HT1080 (cell line): ENCODE measurements around the gene NRDC. TPM values are rescaled to one million over a fixed set of nuclear protein-coding genes. Genes with fewer than 3 reads are reported as not detected.
"Not testable (repeated sequence)": the region's sequence is repeated elsewhere in the genome, so short reads cannot be mapped to it uniquely, and the experiment has no call there.

Source experiments
- DNase-seq: peaks from one replicate; pipeline ENCODE4 v3.0.0-alpha.2; 2015; ENCODE audit warnings: low read depth
- total RNA-seq: library from RNA; depleted of rRNA; stranded (reverse); fragments of >200 nt; shearing (Covaris generic); gene quantifications from 2 replicates; pipeline ENCODE4 v1.2.3, GENCODE V29; 2014

Gene NRDC
- total RNA-seq, 1 experiment from 2014 or later = 57.0 TPM

GRCh38 chr1:51898090-51898734, 19.7 kb upstream of the NRDC start:
- DNase-seq = peak; percentile 94

DNA sequence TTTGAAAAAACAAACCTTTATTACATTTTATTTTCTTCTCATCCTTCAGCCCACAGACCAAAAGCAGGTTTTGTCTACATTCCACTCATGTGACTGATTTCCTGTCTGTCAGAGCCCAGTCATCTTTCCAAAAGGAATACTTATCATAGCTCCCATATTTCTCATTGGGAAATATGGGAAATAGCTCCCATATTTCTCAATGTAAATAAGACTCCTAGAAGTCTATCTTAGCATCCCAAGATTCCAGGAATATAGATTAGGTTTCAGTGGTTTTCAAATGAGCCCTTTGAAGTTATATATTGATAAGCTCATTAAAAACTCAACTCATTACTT, 19.1 kb upstream of the NRDC start:
- peak; percentile 92 for DNase-seq

DNA sequence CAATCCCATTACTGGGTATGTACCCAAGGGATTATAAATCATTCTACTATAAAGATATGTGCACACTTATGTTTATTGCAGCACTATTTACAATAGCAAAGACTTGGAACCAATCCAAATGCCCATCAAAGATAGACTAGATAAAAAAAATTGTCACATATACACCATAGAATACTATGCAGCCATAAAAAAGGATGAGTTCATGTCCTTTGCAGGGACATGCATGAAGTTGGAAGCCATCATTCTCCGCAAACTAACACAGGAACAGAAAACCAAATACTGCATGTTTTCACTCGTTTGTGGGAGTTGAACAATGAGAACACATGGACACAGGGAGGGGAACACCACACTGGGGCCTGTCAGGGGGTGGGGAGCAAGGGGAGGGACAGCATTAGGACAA, 16.2 kb upstream of the NRDC start:
- not testable (repeated sequence) for DNase-seq

DNA sequence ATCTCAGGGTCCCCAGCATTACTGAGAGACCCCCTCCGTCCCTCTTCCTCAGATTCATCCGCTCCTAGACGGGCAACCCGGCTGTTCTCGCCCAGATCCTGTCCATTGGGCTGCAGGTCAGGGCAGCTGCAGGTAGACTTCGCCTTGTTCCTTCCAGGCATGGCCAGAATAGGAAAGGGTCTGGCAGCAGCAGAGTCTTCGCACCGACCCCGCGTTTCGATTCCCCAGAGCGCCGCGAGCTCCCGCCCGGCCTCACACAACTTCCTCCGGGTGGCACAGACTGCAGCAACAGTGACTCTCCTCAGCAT, 265 bp downstream of the NRDC start:
- no peak for DNase-seq

DNA sequence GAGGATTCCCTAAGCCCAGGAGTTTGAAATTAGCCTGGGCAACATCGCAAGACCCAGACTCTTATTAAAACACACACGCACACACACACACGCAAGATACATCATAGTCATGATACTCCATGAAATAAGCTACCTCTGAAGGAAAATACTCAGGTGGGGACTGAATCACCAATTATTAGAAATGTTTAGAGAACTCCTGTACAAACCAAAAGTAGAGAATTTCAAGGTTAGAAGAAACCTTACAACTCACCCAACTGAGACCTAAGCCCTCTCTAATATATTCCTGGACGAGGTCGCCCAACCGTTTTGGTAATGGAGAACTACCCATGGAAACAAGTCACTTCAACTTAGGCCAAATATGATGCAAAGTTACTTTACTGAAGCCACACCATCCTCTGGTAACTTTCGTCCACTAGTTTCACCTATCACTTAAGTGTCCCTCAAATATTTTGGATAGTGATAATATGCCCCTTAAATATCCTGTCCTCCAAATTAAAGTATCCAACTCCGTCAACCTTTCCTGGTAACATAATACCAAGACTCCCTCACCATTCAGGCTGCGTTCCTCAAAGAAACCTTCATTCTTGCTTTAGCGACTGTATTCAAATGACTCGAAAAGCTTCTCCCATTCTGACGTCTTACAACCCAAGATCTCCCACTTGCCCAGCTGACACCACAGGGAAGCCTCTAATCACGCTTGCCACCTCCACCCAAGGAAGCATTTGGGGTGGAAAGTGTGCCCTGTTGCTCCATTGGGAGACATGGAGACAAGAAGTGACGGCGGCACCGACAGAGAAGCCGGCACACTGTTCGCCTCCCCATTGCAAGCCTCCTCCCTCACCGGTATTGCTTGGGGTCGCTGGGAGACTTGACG, 856 bp downstream of the NRDC start:
- peak; percentile 17 for DNase-seq

GRCh38 chr1:51875836-51876235, 2.7 kb downstream of the NRDC start:
- no peak for DNase-seq

GRCh38 chr1:51875291-51875772, 3.2 kb downstream of the NRDC start:
- no peak for DNase-seq

DNA sequence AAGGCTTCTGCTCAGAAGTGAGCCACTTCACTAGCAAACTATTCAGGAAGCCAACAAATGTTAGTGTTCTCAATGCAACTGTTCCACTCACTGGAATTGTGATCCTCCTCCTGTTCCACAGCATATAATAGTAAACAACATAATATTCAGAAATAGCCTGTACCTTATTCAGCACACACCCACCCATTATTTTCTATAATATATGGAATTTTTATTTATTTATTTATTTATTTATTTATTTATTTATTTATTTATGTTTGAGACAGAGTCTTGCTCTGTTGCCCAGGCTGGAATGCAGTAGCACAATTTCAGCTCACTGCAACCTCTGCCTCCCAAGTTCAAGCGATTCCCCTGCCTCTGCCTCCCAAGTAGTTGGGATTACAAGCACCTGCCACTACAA, 5.3 kb downstream of the NRDC start:
- DNase-seq = not testable (repeated sequence)

DNA sequence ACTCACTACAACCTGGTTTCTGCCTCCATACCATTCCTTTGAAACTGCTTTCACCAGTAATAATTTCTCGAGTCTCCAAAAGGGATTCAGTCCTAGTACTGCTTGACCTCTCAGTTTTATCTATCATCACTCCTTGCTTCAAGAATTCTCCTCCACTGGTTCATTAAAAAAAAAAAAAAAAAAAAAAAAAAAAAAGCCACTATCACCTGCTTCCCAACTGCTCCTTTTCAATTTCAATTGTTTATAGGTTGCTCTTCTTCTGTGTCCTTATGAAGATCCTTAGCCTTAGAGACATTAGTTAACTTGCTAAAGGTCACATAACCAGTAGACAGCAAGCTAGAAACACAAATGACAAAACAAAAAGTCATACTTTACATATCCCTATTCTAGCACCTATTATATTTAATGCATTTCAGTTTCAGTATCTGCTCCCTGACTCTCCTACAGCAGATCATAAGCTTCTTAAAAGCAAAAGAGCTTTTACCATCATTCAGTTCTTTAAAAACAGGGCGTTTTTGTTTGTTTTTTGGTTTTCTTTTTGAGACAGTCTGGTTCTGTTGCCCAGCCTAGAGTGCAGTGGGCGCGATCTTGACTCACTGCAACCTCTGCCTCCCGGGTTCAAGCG, 7.1 kb downstream of the NRDC start:
- no peak for DNase-seq

- no peak for DNase-seq
Measured at GRCh38 chr1:51870603-51871350, 7.8 kb downstream of the NRDC start.

GRCh38 chr1:51867479-51868232, 10.9 kb downstream of the NRDC start:
- DNase-seq = no peak

DNA sequence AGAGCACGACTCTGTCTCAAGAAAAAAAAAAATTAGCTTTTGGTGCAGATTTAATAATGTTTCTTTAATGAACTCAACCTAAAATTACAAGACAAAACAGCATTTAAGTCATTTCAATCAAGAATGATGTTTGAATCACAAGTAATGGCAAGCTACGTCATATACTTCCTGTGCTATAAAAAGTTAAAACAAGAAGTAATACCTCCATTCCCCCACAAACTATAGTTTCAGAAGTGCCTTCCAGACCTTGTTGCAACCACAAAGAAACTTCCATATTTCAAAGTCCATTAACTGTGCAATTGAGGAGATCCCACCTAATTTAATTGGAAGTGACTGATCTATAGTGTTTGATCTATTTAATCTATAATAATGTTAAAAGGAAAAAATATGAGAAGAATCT, 15.1 kb downstream of the NRDC start:
- no peak for DNase-seq

- DNase-seq = no peak
Measured at GRCh38 chr1:51861669-51862068, 16.9 kb downstream of the NRDC start.

DNA sequence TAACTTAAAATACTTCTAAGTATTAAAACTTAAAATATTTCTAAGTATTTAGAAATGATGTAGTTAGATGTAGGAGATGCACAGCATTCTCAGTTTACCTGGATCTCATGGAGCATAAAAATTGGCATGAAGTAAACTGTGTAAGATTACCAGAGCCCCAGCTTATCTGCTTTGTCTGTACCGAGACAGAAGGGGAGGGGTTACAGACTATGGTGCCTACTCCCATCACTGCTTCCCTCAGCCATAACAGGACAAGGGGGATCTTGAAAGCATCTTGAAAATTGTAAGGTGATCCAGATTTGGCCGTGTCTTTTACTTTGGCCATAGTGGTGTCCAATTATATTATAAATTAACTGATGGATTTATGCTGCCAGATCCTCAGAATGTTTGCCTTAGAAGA, 18.8 kb downstream of the NRDC start:
- DNase-seq = no peak

- no peak for DNase-seq
Measured at GRCh38 chr1:51859333-51859732, 19.2 kb downstream of the NRDC start.

- no peak for DNase-seq
Measured at GRCh38 chr1:51858892-51859291, 19.6 kb downstream of the NRDC start.

DNA sequence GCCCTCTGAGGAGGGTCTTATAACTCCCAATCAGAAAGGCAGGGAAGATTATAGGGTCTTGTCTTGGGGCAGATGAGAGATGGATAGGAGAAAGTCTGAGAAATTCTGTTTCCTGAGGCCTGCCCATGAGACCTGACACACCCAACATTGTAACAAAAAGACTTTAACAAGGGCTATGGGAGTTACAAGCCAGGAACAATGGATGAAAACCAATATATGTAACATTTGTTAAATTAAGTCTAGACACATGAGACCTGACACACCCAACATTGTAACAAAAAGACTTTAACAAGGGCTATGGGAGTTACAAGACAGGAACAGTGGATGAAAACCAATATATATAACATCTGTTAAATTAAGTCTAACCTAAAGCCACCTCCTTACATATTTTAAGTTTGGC, 21.8 kb downstream of the NRDC start:
- DNase-seq = no peak

DNA sequence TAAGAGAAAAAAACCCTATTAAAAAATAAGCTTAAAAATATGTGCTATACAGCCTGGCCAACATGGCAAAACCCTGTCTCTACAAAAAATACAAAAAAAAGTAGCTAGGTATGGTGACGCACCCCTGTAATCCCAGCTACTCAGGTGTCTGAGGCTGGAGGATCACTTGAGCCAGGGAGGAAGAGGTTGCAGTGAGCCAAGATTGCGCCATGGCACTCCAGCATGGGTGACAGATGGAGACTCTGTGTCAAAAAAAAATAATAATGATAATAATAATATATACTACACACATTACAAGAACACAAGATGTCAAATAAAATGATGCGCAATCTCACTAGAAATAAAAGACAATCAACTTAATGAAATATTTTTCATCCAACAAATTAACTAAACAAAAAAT, 22.9 kb downstream of the NRDC start:
- DNase-seq = no peak

DNA sequence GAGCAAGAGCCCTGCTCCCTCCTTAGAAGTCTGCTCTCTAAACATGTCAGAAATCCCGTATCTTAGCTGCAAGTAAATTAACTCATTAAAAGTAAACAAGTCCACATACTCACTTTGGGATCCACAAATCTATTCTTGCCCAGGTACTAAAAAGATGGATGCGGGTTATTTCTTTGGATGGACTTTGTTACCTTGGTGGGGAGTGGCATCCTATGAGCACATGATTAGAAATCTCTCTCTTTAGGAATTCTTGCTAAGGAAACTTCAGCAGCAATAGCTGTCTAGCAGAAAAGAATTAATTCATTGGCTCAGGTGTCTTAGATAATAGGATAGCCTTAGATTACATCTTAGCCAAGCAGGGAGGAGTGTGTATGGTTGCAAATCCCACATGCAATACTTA, 25.2 kb downstream of the NRDC start:
- DNase-seq = no peak

DNA sequence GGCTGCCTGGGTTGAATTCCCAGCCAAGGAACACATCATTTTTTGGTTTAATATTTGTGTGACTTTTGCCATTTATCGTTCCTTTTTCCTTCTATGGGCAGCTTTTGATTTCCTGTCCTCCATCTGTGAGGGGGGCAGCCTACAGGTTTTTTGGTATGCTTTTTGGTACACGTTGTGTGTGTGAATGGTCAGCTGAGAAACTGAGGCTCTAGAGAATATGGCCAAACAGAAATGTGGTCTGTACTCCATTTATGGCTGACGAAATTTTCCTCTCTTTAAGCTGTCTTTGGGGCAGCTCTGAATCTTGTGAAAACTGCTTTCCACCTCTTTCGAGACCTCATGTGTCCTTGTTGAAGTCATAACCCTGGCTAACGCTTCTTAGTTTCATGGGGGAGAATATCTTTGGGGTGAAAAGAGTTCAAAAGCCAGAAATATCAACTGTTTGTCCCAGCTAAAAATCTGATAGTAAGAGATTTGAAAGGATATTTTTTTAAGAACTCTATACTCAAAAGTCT, 26.6 kb downstream of the NRDC start:
- no peak for DNase-seq
